GM12878 (cell line): ENCODE measurements around the gene FAM72A.
"Not testable (repeated sequence)": the region's sequence is repeated elsewhere in the genome, so short reads cannot be mapped to it uniquely, and the experiment has no call there.

Experiments
- CTCF ChIP-seq, 3 experiments: IDR thresholded peaks in 2 of 3; conservative IDR thresholded peaks in 1 of 3; 2 replicates each; pipeline ENCODE4 v1.5.1; 2011; ENCODE audit warnings: low read depth in 3 of 3, low read length in 3 of 3, mild to moderate bottlenecking in 3 of 3, control low read depth in 2 of 3, moderate library complexity in 2 of 3, inconsistent platforms in 1 of 3, mixed read lengths in 1 of 3; ENCODE audit not compliant: control insufficient read depth in 2 of 3, insufficient read depth in 1 of 3; ENCODE audit errors: extremely low read depth in 1 of 3
- CUX1 ChIP-seq: IDR thresholded peaks from 2 replicates; pipeline ENCODE4 v1.6.1; 2012; ENCODE audit warnings: improper control_type of control experiment, low read depth, low read length; ENCODE audit not compliant: insufficient replicate concordance
- NBN ChIP-seq: fragments of 450-650 bp; IDR thresholded peaks from 2 replicates; pipeline ENCODE4 v1.6.1; 2016
- NKRF ChIP-seq: fragments of 450-650 bp; conservative IDR thresholded peaks from 2 replicates; pipeline ENCODE4 v1.6.1; 2017; ENCODE audit warnings: mild to moderate bottlenecking, moderate library complexity
- POLR2A ChIP-seq: IDR thresholded peaks from 2 replicates; pipeline ENCODE4 v1.6.1; 2011; ENCODE audit warnings: low read depth, mild to moderate bottlenecking, low read length
- POLR2AphosphoS5 ChIP-seq: IDR thresholded peaks from 2 replicates; pipeline ENCODE4 v1.6.1; 2011; ENCODE audit warnings: mild to moderate bottlenecking, low read length, inconsistent platforms
- SP1 ChIP-seq: IDR thresholded peaks from one replicate; pipeline ENCODE4 v1.6.1; 2011; ENCODE audit warnings: low read depth, low read length
- STAT3 ChIP-seq: IDR thresholded peaks from 2 replicates; pipeline ENCODE4 v1.6.1; 2011; ENCODE audit warnings: low read depth, low read length, improper control_type of control experiment
- TAF1 ChIP-seq: IDR thresholded peaks from 2 replicates; pipeline ENCODE4 v1.6.1; 2011; ENCODE audit warnings: mild to moderate bottlenecking, low read depth, low read length, borderline replicate concordance
- YY1 ChIP-seq: IDR thresholded peaks from 2 replicates; pipeline ENCODE4 v1.6.1; 2011; ENCODE audit warnings: low read depth, mild to moderate bottlenecking, low read length

GRCh38 chr1:206205569-206205968 is 2.9 kb upstream of the FAM72A start:
- TF ChIP-seq POLR2A; TAF1; SP1; STAT3; NBN; YY1; NKRF; CTCF (IDR thresholded peaks at IDR 0.05 in 2 of 3, conservative IDR thresholded peaks at IDR 0.05 in 1 of 3; ENCODE audit: control insufficient read depth in 2 of 3, extremely low read depth in 1 of 3, insufficient read depth in 1 of 3, low read depth in 3 of 3, low read length in 3 of 3); CUX1; POLR2AphosphoS5: not testable (repeated sequence)
